K562 (cell line): ENCODE data around the gene KLF17. TPM values are rescaled to one million over a fixed set of nuclear protein-coding genes. Genes with fewer than 3 reads are reported as not detected.

ENCODE experiments used
- ATAC-seq: fragments of 200-7000 bp; cut with Tn5 transposase; 3 replicates; pipeline ENCODE4 v1.9.1; 2020; ENCODE audit warnings: moderate library complexity
- BruUV-seq: library from RNA; stranded (reverse); fragments of 400-500 nt; replicated peaks from 2 replicates; lab custom pipeline; 2021; lab: Mats Ljungman, UMichigan
- CTCF ChIA-PET: fragments of 300-600 bp; formaldehyde crosslinking; extraction: SDS; loops from one replicate; lab custom pipeline; 2021; ENCODE audit warnings: low intra/inter-chr PET ratio; lab: Yijun Ruan, JAX
- POLR2A ChIA-PET: fragments of 300-600, 350-650 bp; sonication (Branson Sonifier 250); formaldehyde crosslinking; extraction: SDS; loops from one replicate; lab custom pipeline; 2021; ENCODE audit warnings: antibody characterized with exemption, inconsistent platforms; lab: Yijun Ruan, JAX
- DNase-seq, 4 experiments: peaks; one replicate each; pipeline versions ENCODE4 v3.0.0 to v3.0.0-alpha.2; 2011 to 2018; ENCODE audit warnings: low spot score in 3 of 4, mixed read lengths in 3 of 4; ENCODE audit errors: extremely low read depth in 1 of 4
- FAIRE-seq: peaks from 2 replicates; lab custom pipeline; 2011; peaks lifted over from hg19 to GRCh38; lab: Jason Lieb, UNC
- H2AFZ ChIP-seq: 2 replicates; pipeline ENCODE4 v1.6.0; 2011; ENCODE audit warnings: low read depth, low read length, control low read depth, inconsistent platforms
- H3K27ac ChIP-seq: fragments of 200-600 bp; 3 replicates; pipeline ENCODE4 v1.8.0; 2011; ENCODE audit warnings: low read depth, mild to moderate bottlenecking, control low read depth, inconsistent platforms, low read length, moderate library complexity, mixed read lengths; ENCODE audit errors: extremely low read depth
- H3K27me3 ChIP-seq, 2 experiments: fragments of 300-600 bp in 1 of 2; 2 replicates in 1 of 2; 3 replicates in 1 of 2; pipeline versions ENCODE4 v1.6.0 to v1.8.0; 2011; ENCODE audit warnings: inconsistent platforms in 2 of 2, low read length in 2 of 2, mild to moderate bottlenecking in 1 of 2, mixed read lengths in 1 of 2, moderate library complexity in 1 of 2; ENCODE audit not compliant: control insufficient read depth in 2 of 2, insufficient read depth in 2 of 2
- H3K36me3 ChIP-seq: fragments of 300-600 bp; 3 replicates; pipeline ENCODE4 v1.8.0; 2011; ENCODE audit warnings: mild to moderate bottlenecking, low read length, inconsistent platforms; ENCODE audit not compliant: control insufficient read depth, insufficient read depth
- H3K4me1 ChIP-seq, 2 experiments: fragments of 200-600 bp in 1 of 2; replicated peaks in 1 of 2; 2 replicates in 1 of 2; 3 replicates in 1 of 2; pipeline versions ENCODE4 v1.5.1 to v1.8.0; 2011; ENCODE audit warnings: inconsistent platforms in 2 of 2, low read length in 2 of 2, mild to moderate bottlenecking in 1 of 2, mixed read lengths in 1 of 2, moderate library complexity in 1 of 2; ENCODE audit not compliant: control insufficient read depth in 2 of 2, insufficient read depth in 2 of 2
- H3K4me2 ChIP-seq: 2 replicates; pipeline ENCODE4 v1.6.1; 2011; ENCODE audit warnings: low read length, control low read depth, inconsistent platforms, mixed read lengths; ENCODE audit not compliant: insufficient read depth
- H3K4me3 ChIP-seq: fragments of 200-600 bp; sonication (generic), shearing (Covaris generic); 2 replicates; pipeline ENCODE4 v1.5.1; 2016; ENCODE audit warnings: control low read depth, inconsistent platforms
- H3K79me2 ChIP-seq: fragments of 200-600 bp; 3 replicates; pipeline ENCODE4 v1.8.0; 2011; ENCODE audit warnings: low read length, inconsistent platforms; ENCODE audit not compliant: control insufficient read depth, insufficient read depth
- H3K9ac ChIP-seq, 2 experiments: 2 replicates each; pipeline versions ENCODE4 v1.6.0 to v1.6.1; 2011; ENCODE audit warnings: low read depth in 2 of 2, low read length in 2 of 2, control low read depth in 1 of 2, inconsistent platforms in 1 of 2, mild to moderate bottlenecking in 1 of 2, mixed read lengths in 1 of 2; ENCODE audit not compliant: insufficient read depth in 1 of 2
- H3K9me1 ChIP-seq: one replicate; pipeline ENCODE4 v1.6.0; 2011; ENCODE audit warnings: inconsistent platforms, mild to moderate bottlenecking, low read length, moderate library complexity; ENCODE audit not compliant: control insufficient read depth, insufficient read depth
- H3K9me3 ChIP-seq: replicated peaks from 2 replicates; pipeline ENCODE4 v1.5.1; 2011; ENCODE audit warnings: low read depth, low read length, inconsistent platforms; ENCODE audit not compliant: control insufficient read depth, insufficient read depth
- H4K20me1 ChIP-seq: replicated peaks from 2 replicates; pipeline ENCODE4 v1.6.1; 2011; ENCODE audit warnings: low read length, inconsistent platforms, mixed read lengths; ENCODE audit not compliant: control insufficient read depth, insufficient read depth
- ARID1B ChIP-seq: fragments of 450-650 bp; IDR thresholded peaks from 2 replicates; pipeline ENCODE4 v1.6.1; 2016; ENCODE audit warnings: antibody characterized with exemption, mild to moderate bottlenecking, inconsistent platforms
- CBFA2T2 ChIP-seq: fragments of 450-650 bp; conservative IDR thresholded peaks from 2 replicates; pipeline ENCODE4 v1.6.1; 2017; ENCODE audit warnings: mild to moderate bottlenecking
- CBFA2T3 ChIP-seq: fragments of 450-650 bp; IDR thresholded peaks from 2 replicates; pipeline ENCODE4 v1.6.1; 2017
- CBX5 ChIP-seq: IDR thresholded peaks from 2 replicates; pipeline ENCODE4 v1.6.1; 2014; ENCODE audit warnings: low read depth, borderline replicate concordance
- CREBBP ChIP-seq: IDR thresholded peaks from one replicate; pipeline ENCODE4 v1.6.1; 2012; ENCODE audit warnings: low read depth, mild to moderate bottlenecking, control low read depth, inconsistent platforms, low read length
- DPF2 ChIP-seq: fragments of 450-650 bp; IDR thresholded peaks from 2 replicates; pipeline ENCODE4 v1.6.1; 2016
- FOS ChIP-seq: IDR thresholded peaks from 3 replicates; pipeline ENCODE4 v1.6.1; 2011; ENCODE audit not compliant: insufficient read length; ENCODE audit errors: extremely low read depth
- HMG20B ChIP-seq: fragments of 250-450 bp; sonication (Bioruptor Pico); IDR thresholded peaks from 2 replicates; pipeline ENCODE4 v1.5.0; 2021; ENCODE audit warnings: mild to moderate bottlenecking
- LCOR ChIP-seq: sonication (generic); formaldehyde crosslinking; IDR thresholded peaks from 2 replicates; pipeline ENCODE4 v1.8.0; 2022; ENCODE audit warnings: mild to moderate bottlenecking, missing genetic modification reagents
- MYNN ChIP-seq, 2 experiments: sonication (generic); formaldehyde crosslinking in 1 of 2; IDR thresholded peaks; 2 replicates each; pipeline versions ENCODE4 v1.5.0 to v1.6.1; 2016 to 2020; ENCODE audit warnings: antibody characterized with exemption in 1 of 2, missing genetic modification reagents in 1 of 2
- POLR2B ChIP-seq: fragments of 450-650 bp; IDR thresholded peaks from 2 replicates; pipeline ENCODE4 v1.6.1; 2018; ENCODE audit warnings: low read depth; ENCODE audit not compliant: partially characterized antibody
- RCOR1 ChIP-seq, 2 experiments: IDR thresholded peaks; 2 replicates each; pipeline ENCODE4 v1.6.1; 2012; ENCODE audit warnings: low read depth in 2 of 2, low read length in 2 of 2, borderline replicate concordance in 1 of 2, improper control_type of control experiment in 1 of 2
- SMARCA4 ChIP-seq: fragments of 450-650 bp; IDR thresholded peaks from 2 replicates; pipeline ENCODE4 v1.6.1; 2016
- THAP7 ChIP-seq: fragments of 250-450 bp; sonication (Bioruptor Pico); IDR thresholded peaks from 2 replicates; pipeline ENCODE4 v1.5.0; 2021
- VEZF1 ChIP-seq: fragments of 200-800 bp; sonication (Bioruptor generic); IDR thresholded peaks from 2 replicates; pipeline ENCODE4 v1.6.1; 2017; ENCODE audit warnings: missing genetic modification characterization, missing compliant biosample characterization
- ZNF121 ChIP-seq: sonication (generic); formaldehyde crosslinking; conservative IDR thresholded peaks from 2 replicates; pipeline ENCODE4 v1.8.0; 2022; ENCODE audit warnings: missing genetic modification reagents
- ZNF592 ChIP-seq: fragments of 450-650 bp; IDR thresholded peaks from 2 replicates; pipeline ENCODE4 v1.6.1; 2017; ENCODE audit warnings: antibody characterized with exemption, mild to moderate bottlenecking
- in situ Hi-C: fragments of 300-500 bp; cut with MboI; formaldehyde crosslinking; loops from 4 replicates; pipeline ENCODE4 v1.15.0; 2018; ENCODE audit warnings: inconsistent platforms, mixed read lengths
- intact Hi-C: fragments of 100-400 bp; cut with micrococcal nuclease; formaldehyde crosslinking; loops from 2 replicates; pipeline ENCODE4 v1.14.2; 2022
- polyA plus RNA-seq, 8 experiments: library from polyadenylated mRNA; depleted of rRNA in 4 of 8; stranded (reverse) in 5 of 8; unstranded in 3 of 8; fragments of >200 nt; fragmentation: Nextera tagmentation in 2 of 8; fragmentation: Illumina TruSeq in 1 of 8; extraction: Ambion mirVana in 2 of 8; extraction: Trizol in 1 of 8; gene quantifications; 2 replicates each; pipeline versions ENCODE4 v1.2.1 to v1.2.3, GENCODE V29; 2011 to 2014; ENCODE audit warnings: inconsistent platforms in 1 of 8, missing spikeins in 1 of 8
- total RNA-seq, 7 experiments: library from RNA; depleted of rRNA in 6 of 7; stranded (reverse); fragments of >200 nt in 6 of 7; fragmentation: Illumina TruSeq in 2 of 7; extraction: Trizol in 2 of 7; gene quantifications; 2 replicates each; pipeline versions ENCODE4 v1.2.1 to v1.2.3, GENCODE V29; 2011 to 2021; ENCODE audit warnings: low replicate concordance in 1 of 7

Gene KLF17
- total and polyA plus RNA-seq, 9 of the 15 experiments (the other 6 are each of a cell fraction or from before 2014, with no cell fraction given) = 0.01 to 0.24 (median 0.13) TPM; not detected in 6

GRCh38 chr1:44072204-44072603 is 46.4 kb upstream of the KLF17 start:
- peak; percentile 64 for FAIRE-seq
- DNase-seq = peak in 3 of 4 experiments; percentile 30 to 69 (median 55)
- no peaks in the 10 kb centered on the region; the same call in 1 of the 2 replicates for H4K20me1 ChIP-seq
- intact Hi-C loops (no loop called here), in situ Hi-C loops (no loop called here)
- H3K4me3 ChIP-seq = no peak overlapping the region
- no peaks in the 10 kb centered on the region for H3K9me3 ChIP-seq
- ATAC-seq = peak; percentile 54
- no peak overlapping the region for H2AFZ ChIP-seq
- no peak overlapping the region for H3K27ac ChIP-seq
- peaks cover 4 to 11% of the 10 kb centered on the region in 2 experiments; a peak in 3 of 5 replicates for H3K4me1 ChIP-seq
- ChIA-PET CTCF (no interaction called here), POLR2A (interaction anchor here (0.6 to 1.3 kb wide), 4 partner anchors 9 to 53 kb away, joined by 3 read pairs; no protein-coding TSS in a partner anchor)
- peaks cover 16 to 18% of the 10 kb centered on the region in 2 experiments; a peak in 4 of 5 replicates for H3K27me3 ChIP-seq
- no peaks in the 10 kb centered on the region for H3K9me1 ChIP-seq
- BruUV-seq = no TSS peak
- H3K4me2 ChIP-seq = no peak overlapping the region
- no peaks in the 10 kb centered on the region for H3K36me3 ChIP-seq
- no peaks in the 10 kb centered on the region for H3K79me2 ChIP-seq
- no peak overlapping the region for H3K9ac ChIP-seq
- TF ChIP-seq CBFA2T3 (peak; percentile 65), ZNF592 (no peak), POLR2B (no peak), MYNN (IDR thresholded peaks at IDR 0.05) (0 out of 2 replicates have a peak, but pooled peaks have one; percentile 18), MYNN (CRISPR knock-in tag; IDR thresholded peaks at IDR 0.05) (no peak), FOS (peak; percentile 20), LCOR (0 out of 2 replicates have a peak, but pooled peaks have one; percentile 12), VEZF1 (0 out of 2 replicates have a peak, but pooled peaks have one; percentile 18), DPF2 (peak; percentile 81), CBX5 (no peak), CREBBP (no peak), SMARCA4 (peak; percentile 79), CBFA2T2 (peak; percentile 43), RCOR1 (IDR thresholded peaks at IDR 0.05; ENCODE audit: borderline replicate concordance in 1 of 2, low read depth in 2 of 2, low read length in 2 of 2) (0 out of 4 replicates have a peak, but pooled peaks of 1 of the 2 experiments have one; percentile 12), THAP7 (no peak), ZNF121 (CRISPR knock-in tag) (peak; percentile 67), ARID1B (peak; percentile 72), HMG20B (CRISPR knock-in tag) (no peak)
